BLaER1 (cell line): Measurements from ENCODE around the gene HNRNPF.

Experiments
- H3K27ac ChIP-seq: shearing (Covaris generic); formaldehyde crosslinking; 2 replicates; pipeline ENCODE4 v1.8.1; 2022
- H3K27me3 ChIP-seq: shearing (Covaris generic); formaldehyde crosslinking; 2 replicates; pipeline ENCODE4 v1.8.1; 2022
- H3K36me3 ChIP-seq: shearing (Covaris generic); formaldehyde crosslinking; 2 replicates; pipeline ENCODE4 v1.8.1; 2022
- H3K4me1 ChIP-seq: shearing (Covaris generic); formaldehyde crosslinking; 2 replicates; pipeline ENCODE4 v1.8.1; 2022
- H3K4me2 ChIP-seq: shearing (Covaris generic); formaldehyde crosslinking; 2 replicates; pipeline ENCODE4 v1.8.1; 2022
- H3K4me3 ChIP-seq: shearing (Covaris generic); formaldehyde crosslinking; 2 replicates; pipeline ENCODE4 v1.8.1; 2022
- H3K9ac ChIP-seq: shearing (Covaris generic); formaldehyde crosslinking; 2 replicates; pipeline ENCODE4 v1.8.1; 2022
- H3K9me3 ChIP-seq: shearing (Covaris generic); formaldehyde crosslinking; 2 replicates; pipeline ENCODE4 v1.8.1; 2022
- H4K20me1 ChIP-seq: shearing (Covaris generic); formaldehyde crosslinking; 2 replicates; pipeline ENCODE4 v1.8.1; 2022
- Cebpa-rat ChIP-seq: shearing (Covaris generic); IDR thresholded peaks from 2 replicates; pipeline ENCODE4 v1.8.1; 2022

The HNRNPF gene

DNA sequence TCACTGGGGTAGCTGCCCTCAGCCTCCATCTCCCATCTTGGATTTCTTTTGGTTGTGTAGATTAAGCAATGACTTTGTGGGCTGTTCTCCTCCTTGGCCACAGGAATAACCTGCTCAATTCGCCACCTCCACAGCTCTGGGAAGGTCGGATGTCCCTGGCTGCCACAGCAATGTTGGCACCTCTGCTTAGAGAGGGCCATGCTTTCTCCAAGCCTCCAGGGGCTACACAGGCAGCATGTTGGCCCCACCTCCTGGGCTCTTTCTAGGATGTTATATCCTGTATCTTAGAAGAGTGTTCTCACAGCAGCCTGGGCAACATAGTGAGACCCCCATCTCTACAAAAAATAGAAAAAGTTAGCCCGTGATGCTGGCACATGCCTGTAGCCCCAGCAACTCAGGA lies 72.9 kb downstream of the HNRNPF start:
- Histone ChIP-seq H3K36me3 (no peaks in the 10 kb centered on the region), H3K4me3 (no peak overlapping the region), H3K9ac (no peak overlapping the region), H3K27ac (no peak overlapping the region), H4K20me1 (no peaks in the 10 kb centered on the region), H3K4me2 (no peak overlapping the region), H3K9me3 (no peaks in the 10 kb centered on the region), H3K4me1 (peaks cover 13% of the 10 kb centered on the region), H3K27me3 (no peaks in the 10 kb centered on the region)
- TF ChIP-seq Cebpa-rat: no peak
